GM19395 (cell line): ENCODE measurements around the gene TEX264.
"Not testable (repeated sequence)": the region's sequence is repeated elsewhere in the genome, so short reads cannot be mapped to it uniquely, and the experiment has no call there.

Experiments used
- ATAC-seq: cut with Tn5 transposase; IDR thresholded peaks from one replicate; pipeline ENCODE4 v1.9.1; 2021; ENCODE audit warnings: mild to moderate bottlenecking, moderate library complexity; ENCODE audit not compliant: unreplicated experiment

Gene TEX264

GRCh38 chr3:51670823-51671733, at the start of gene TEX264:
TSS of gene TEX264 (plus strand) at chr3:51671252. CDS start at chr3:51674305, 3,053 bp downstream.
- peak; percentile 70 for ATAC-seq

GRCh38 chr3:51622413-51622812, 48.6 kb upstream of the TEX264 start:
- no peak for ATAC-seq

GRCh38 chr3:51622868-51623267, 48.2 kb upstream of the TEX264 start:
- no peak for ATAC-seq

GRCh38 chr3:51630513-51630912, 40.5 kb upstream of the TEX264 start:
- no peak for ATAC-seq

GRCh38 chr3:51637144-51637940, 33.7 kb upstream of the TEX264 start:
- ATAC-seq: no peak

- ATAC-seq: peak; percentile 53
Measured at GRCh38 chr3:51637941-51638471, 33.0 kb upstream of the TEX264 start.

GRCh38 chr3:51642462-51642861, 28.6 kb upstream of the TEX264 start:
- no peak for ATAC-seq

- no peak for ATAC-seq
Measured at GRCh38 chr3:51646091-51646490, 25.0 kb upstream of the TEX264 start.

GRCh38 chr3:51652103-51652502, 18.9 kb upstream of the TEX264 start:
- ATAC-seq: not testable (repeated sequence)

- not testable (repeated sequence) for ATAC-seq
Measured at GRCh38 chr3:51653409-51653808, 17.6 kb upstream of the TEX264 start.

GRCh38 chr3:51657234-51657633, 13.8 kb upstream of the TEX264 start:
- ATAC-seq: no peak

- ATAC-seq: no peak
Measured at GRCh38 chr3:51659942-51660341, 11.1 kb upstream of the TEX264 start.

GRCh38 chr3:51662456-51662855, 8.6 kb upstream of the TEX264 start:
- no peak for ATAC-seq

- ATAC-seq: no peak
Measured at GRCh38 chr3:51668756-51669155, 2.3 kb upstream of the TEX264 start.

- ATAC-seq: no peak
Measured at GRCh38 chr3:51669241-51670052, 1.6 kb upstream of the TEX264 start.

- no peak for ATAC-seq
Measured at GRCh38 chr3:51670053-51670822, 814 bp upstream of the TEX264 start.

- peak; percentile 57 for ATAC-seq
Measured at GRCh38 chr3:51671734-51672475, 853 bp downstream of the TEX264 start.

- no peak for ATAC-seq
Measured at GRCh38 chr3:51673181-51673801, 2.2 kb downstream of the TEX264 start.
